Muscle layer of colon (tissue), 2 donors: ENCODE measurements around the gene FCHSD2.
"Not testable (repeated sequence)": the region's sequence is repeated elsewhere in the genome, so short reads cannot be mapped to it uniquely, and the experiment has no call there.

ENCODE experiments used
- H3K27ac ChIP-seq: one replicate; pipeline ENCODE4 v1.7.0; 2013; ENCODE audit warnings: low read depth, mild to moderate bottlenecking, low read length, moderate library complexity
- H3K27me3 ChIP-seq, 2 donors: one replicate each; pipeline ENCODE4 v1.7.0; 2013; ENCODE audit warnings: low read length in 2 of 2, mild to moderate bottlenecking in 2 of 2; ENCODE audit not compliant: insufficient read depth in 2 of 2, control insufficient read depth in 1 of 2
- H3K36me3 ChIP-seq: one replicate; pipeline ENCODE4 v1.7.0; 2013; ENCODE audit warnings: mild to moderate bottlenecking, low read length; ENCODE audit not compliant: insufficient read depth
- H3K4me1 ChIP-seq: one replicate; pipeline ENCODE4 v1.7.0; 2013; ENCODE audit warnings: mild to moderate bottlenecking, low read length; ENCODE audit not compliant: insufficient read depth
- H3K4me3 ChIP-seq, 2 donors: one replicate each; pipeline ENCODE4 v1.7.0; 2013; ENCODE audit warnings: low read length in 2 of 2, low read depth in 1 of 2, mild to moderate bottlenecking in 1 of 2, moderate library complexity in 1 of 2
- H3K9ac ChIP-seq: one replicate; pipeline ENCODE4 v1.7.0; 2013; ENCODE audit warnings: low read length
- H3K9me3 ChIP-seq: one replicate; pipeline ENCODE4 v1.7.0; 2013; ENCODE audit warnings: mild to moderate bottlenecking, low read length
- donor health status: abdominal sarcoma.
- donor health status: Adenocarcinoma of cecum.

FCHSD2 gene

GRCh38 chr11:73072935-73073481 lies 69.1 kb downstream of the FCHSD2 start:
- Histone ChIP-seq H3K4me3 (peak overlapping the region in 1 of 2 donors; percentile 6), H3K27ac (peak overlapping the region; percentile 35), H3K36me3 (no peaks in the 10 kb centered on the region), H3K9ac (peak overlapping the region; percentile 4), H3K9me3 (no peaks in the 10 kb centered on the region), H3K27me3 (no peaks in the 10 kb centered on the region), H3K4me1 (peaks cover 19% of the 10 kb centered on the region)

GRCh38 chr11:73070653-73071052 lies 71.5 kb downstream of the FCHSD2 start:
- Histone ChIP-seq H3K4me1 (peaks cover 19% of the 10 kb centered on the region), H3K27me3 (no peaks in the 10 kb centered on the region), H3K9me3 (no peaks in the 10 kb centered on the region), H3K4me3 (no peak overlapping the region), H3K9ac (no peak overlapping the region), H3K27ac (no peak overlapping the region), H3K36me3 (no peaks in the 10 kb centered on the region)

- not testable (repeated sequence) for H3K4me3 ChIP-seq, H3K9me3 ChIP-seq, H3K36me3 ChIP-seq, H3K9ac ChIP-seq, H3K27ac ChIP-seq, H3K27me3 ChIP-seq
- H3K4me1 ChIP-seq: peaks cover 25% of the 10 kb centered on the region
These were observed 80.2 kb downstream of the FCHSD2 start for GRCh38 chr11:73061857-73062424.

- H3K9ac ChIP-seq, H3K9me3 ChIP-seq, H3K36me3 ChIP-seq, H3K27ac ChIP-seq, H3K27me3 ChIP-seq, H3K4me3 ChIP-seq: not testable (repeated sequence)
- peaks cover 25% of the 10 kb centered on the region for H3K4me1 ChIP-seq
These were observed 80.7 kb downstream of the FCHSD2 start for GRCh38 chr11:73061434-73061833.

- Histone ChIP-seq H3K36me3 (no peaks in the 10 kb centered on the region), H3K4me1 (peaks cover 25% of the 10 kb centered on the region), H3K27me3 (no peaks in the 10 kb centered on the region), H3K9ac (no peak overlapping the region), H3K9me3 (no peaks in the 10 kb centered on the region), H3K27ac (no peak overlapping the region), H3K4me3 (no peak overlapping the region)
These were observed 82.2 kb downstream of the FCHSD2 start for GRCh38 chr11:73059915-73060314.

GRCh38 chr11:73058989-73059674 lies 83.0 kb downstream of the FCHSD2 start:
- no peak overlapping the region for H3K9ac ChIP-seq
- no peak overlapping the region for H3K4me3 ChIP-seq
- no peaks in the 10 kb centered on the region for H3K27me3 ChIP-seq
- H3K9me3 ChIP-seq: no peaks in the 10 kb centered on the region
- no peak overlapping the region for H3K27ac ChIP-seq
- H3K4me1 ChIP-seq: peaks cover 28% of the 10 kb centered on the region
- H3K36me3 ChIP-seq: no peaks in the 10 kb centered on the region

GRCh38 chr11:73055655-73056354 lies 86.3 kb downstream of the FCHSD2 start:
- H3K4me3 ChIP-seq: no peak overlapping the region
- no peaks in the 10 kb centered on the region for H3K9me3 ChIP-seq
- no peaks in the 10 kb centered on the region for H3K27me3 ChIP-seq
- H3K36me3 ChIP-seq: no peaks in the 10 kb centered on the region
- H3K27ac ChIP-seq: no peak overlapping the region
- peaks cover 22% of the 10 kb centered on the region for H3K4me1 ChIP-seq
- no peak overlapping the region for H3K9ac ChIP-seq

GRCh38 chr11:73055002-73055401 lies 87.1 kb downstream of the FCHSD2 start:
- Histone ChIP-seq H3K27ac (no peak overlapping the region), H3K9me3 (no peaks in the 10 kb centered on the region)

GRCh38 chr11:73053964-73054363 lies 88.2 kb downstream of the FCHSD2 start:
- Histone ChIP-seq H3K9me3 (no peaks in the 10 kb centered on the region), H3K36me3 (no peaks in the 10 kb centered on the region), H3K4me1 (peaks cover 7% of the 10 kb centered on the region)

More at GRCh38 chr11:73055002-73055401, 87.1 kb downstream of the FCHSD2 start:
- Histone ChIP-seq H3K9ac (no peak overlapping the region), H3K4me1 (peaks cover 14% of the 10 kb centered on the region), H3K4me3 (no peak overlapping the region), H3K36me3 (no peaks in the 10 kb centered on the region), H3K27me3 (no peaks in the 10 kb centered on the region)

GRCh38 chr11:73048446-73048845 lies 93.7 kb downstream of the FCHSD2 start:
- Histone ChIP-seq H3K27ac (no peak overlapping the region), H3K9me3 (no peaks in the 10 kb centered on the region), H3K9ac (no peak overlapping the region), H3K36me3 (no peaks in the 10 kb centered on the region), H3K4me3 (no peak overlapping the region), H3K27me3 (no peaks in the 10 kb centered on the region), H3K4me1 (no peaks in the 10 kb centered on the region)

More at GRCh38 chr11:73053964-73054363, 88.2 kb downstream of the FCHSD2 start:
- H3K9ac ChIP-seq: no peak overlapping the region
- no peak overlapping the region for H3K27ac ChIP-seq
- no peaks in the 10 kb centered on the region for H3K27me3 ChIP-seq
- no peak overlapping the region for H3K4me3 ChIP-seq

- Histone ChIP-seq H3K27ac (no peak overlapping the region), H3K9ac (no peak overlapping the region)
These were observed 94.2 kb downstream of the FCHSD2 start for GRCh38 chr11:73047773-73048371.

More at GRCh38 chr11:73047773-73048371, 94.2 kb downstream of the FCHSD2 start:
- no peak overlapping the region for H3K4me3 ChIP-seq
- H3K27me3 ChIP-seq: no peaks in the 10 kb centered on the region
- no peaks in the 10 kb centered on the region for H3K4me1 ChIP-seq
- no peaks in the 10 kb centered on the region for H3K36me3 ChIP-seq
- no peaks in the 10 kb centered on the region for H3K9me3 ChIP-seq
